ENCODE data around the gene MYO1E.
"Not testable (repeated sequence)": the region's sequence is repeated elsewhere in the genome, so short reads cannot be mapped to it uniquely, and the experiment has no call there.

Gene MYO1E

GRCh38 chr15:59346951-59347350 lies 25.7 kb downstream of the MYO1E start:
- TF ChIP-seq, protein P1, sequence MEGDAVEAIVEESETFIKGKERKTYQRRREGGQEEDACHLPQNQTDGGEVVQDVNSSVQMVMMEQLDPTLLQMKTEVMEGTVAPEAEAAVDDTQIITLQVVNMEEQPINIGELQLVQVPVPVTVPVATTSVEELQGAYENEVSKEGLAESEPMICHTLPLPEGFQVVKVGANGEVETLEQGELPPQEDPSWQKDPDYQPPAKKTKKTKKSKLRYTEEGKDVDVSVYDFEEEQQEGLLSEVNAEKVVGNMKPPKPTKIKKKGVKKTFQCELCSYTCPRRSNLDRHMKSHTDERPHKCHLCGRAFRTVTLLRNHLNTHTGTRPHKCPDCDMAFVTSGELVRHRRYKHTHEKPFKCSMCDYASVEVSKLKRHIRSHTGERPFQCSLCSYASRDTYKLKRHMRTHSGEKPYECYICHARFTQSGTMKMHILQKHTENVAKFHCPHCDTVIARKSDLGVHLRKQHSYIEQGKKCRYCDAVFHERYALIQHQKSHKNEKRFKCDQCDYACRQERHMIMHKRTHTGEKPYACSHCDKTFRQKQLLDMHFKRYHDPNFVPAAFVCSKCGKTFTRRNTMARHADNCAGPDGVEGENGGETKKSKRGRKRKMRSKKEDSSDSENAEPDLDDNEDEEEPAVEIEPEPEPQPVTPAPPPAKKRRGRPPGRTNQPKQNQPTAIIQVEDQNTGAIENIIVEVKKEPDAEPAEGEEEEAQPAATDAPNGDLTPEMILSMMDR (IDR thresholded peaks at IDR 0.05; ENCODE audit: unreplicated experiment in 3 of 3), result no peak
- Mint-ChIP-seq H3K9me3 (peaks cover 18% of the 10 kb centered on the region), H3K4me1 (peaks cover 10% of the 10 kb centered on the region), H3K36me3 (ENCODE audit: low read depth) (peaks cover 15% of the 10 kb centered on the region), H3K27me3 (ENCODE audit: low read depth) (peaks cover 4% of the 10 kb centered on the region), H3K4me3 (no peak overlapping the region), H3K27ac (no peak overlapping the region)

DNA sequence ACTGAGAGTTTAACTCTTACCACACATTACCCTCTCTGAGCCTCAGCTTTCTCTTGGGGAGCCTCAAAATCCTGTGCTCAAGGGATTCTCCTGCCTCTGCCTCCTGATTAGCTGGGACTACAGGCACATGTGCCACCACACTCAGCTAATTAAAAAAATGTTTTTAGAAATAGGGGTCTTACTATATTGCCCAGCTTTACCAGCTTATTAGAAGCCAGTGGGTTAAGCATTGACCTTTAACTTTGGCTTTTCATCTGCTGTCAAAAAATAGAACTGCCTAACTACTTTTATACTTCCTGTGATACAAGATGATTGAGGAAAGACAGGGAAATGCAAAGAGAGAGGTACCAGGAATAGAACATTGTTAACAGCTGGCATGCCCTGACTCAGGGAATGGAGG lies 27.3 kb downstream of the MYO1E start:
- TF ChIP-seq, protein P1 (IDR thresholded peaks at IDR 0.05; ENCODE audit: unreplicated experiment in 3 of 3), result no peak
- Mint-ChIP-seq H3K36me3 (ENCODE audit: low read depth) (peaks cover 17% of the 10 kb centered on the region), H3K4me1 (peaks cover 8% of the 10 kb centered on the region), H3K9me3 (peaks cover 19% of the 10 kb centered on the region), H3K27me3 (ENCODE audit: low read depth) (peaks cover 4% of the 10 kb centered on the region), H3K4me3 (no peak overlapping the region), H3K27ac (no peak overlapping the region)

DNA sequence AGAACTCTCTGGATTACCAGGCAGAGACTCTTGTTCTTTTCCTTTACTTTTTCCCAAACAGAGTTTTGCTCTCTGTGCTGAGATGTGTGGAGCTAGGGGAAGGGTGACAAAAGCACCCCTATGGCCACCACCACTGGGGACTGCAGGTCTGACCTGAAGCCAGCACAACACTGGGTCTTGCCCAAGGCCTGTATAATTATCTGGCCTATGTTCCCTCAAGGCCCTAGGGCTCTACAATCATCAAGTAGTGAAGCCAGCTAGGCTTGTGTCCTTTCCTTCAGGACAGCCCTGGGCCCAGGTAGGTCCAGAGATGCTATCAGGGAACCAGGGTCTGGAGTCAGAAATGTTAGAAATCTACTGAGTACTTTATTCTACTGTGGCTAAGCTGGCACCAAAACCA lies 28.4 kb downstream of the MYO1E start:
- TF ChIP-seq, protein P1 (IDR thresholded peaks at IDR 0.05; ENCODE audit: unreplicated experiment in 3 of 3), result no peak
- Mint-ChIP-seq H3K4me3 (no peak overlapping the region), H3K36me3 (ENCODE audit: low read depth) (peaks cover 17% of the 10 kb centered on the region), H3K27me3 (ENCODE audit: low read depth) (peaks cover 4% of the 10 kb centered on the region), H3K27ac (no peak overlapping the region), H3K9me3 (peaks cover 19% of the 10 kb centered on the region), H3K4me1 (peaks cover under 1% of the 10 kb centered on the region)

- Mint-ChIP-seq H3K4me3 (no peak overlapping the region), H3K4me1 (no peaks in the 10 kb centered on the region), H3K27ac (no peak overlapping the region), H3K9me3 (peaks cover 19% of the 10 kb centered on the region), H3K36me3 (ENCODE audit: low read depth) (peaks cover 17% of the 10 kb centered on the region), H3K27me3 (ENCODE audit: low read depth) (no peaks in the 10 kb centered on the region)
- TF ChIP-seq, protein P1 (IDR thresholded peaks at IDR 0.05; ENCODE audit: unreplicated experiment in 3 of 3), result no peak
Observed at GRCh38 chr15:59340325-59340724, 32.3 kb downstream of the MYO1E start.

- no peaks in the 10 kb centered on the region for H3K4me1 Mint-ChIP-seq
- TF ChIP-seq, protein P1 (IDR thresholded peaks at IDR 0.05; ENCODE audit: unreplicated experiment in 3 of 3), result no peak
- peaks cover 17% of the 10 kb centered on the region for H3K36me3 Mint-ChIP-seq (ENCODE audit: low read depth)
- H3K9me3 Mint-ChIP-seq, result peaks cover 19% of the 10 kb centered on the region
- no peaks in the 10 kb centered on the region for H3K27me3 Mint-ChIP-seq (ENCODE audit: low read depth)
- no peak overlapping the region for H3K4me3 Mint-ChIP-seq
- no peak overlapping the region for H3K27ac Mint-ChIP-seq
Observed at GRCh38 chr15:59339252-59339672, 33.4 kb downstream of the MYO1E start.

- H3K36me3 Mint-ChIP-seq (ENCODE audit: low read depth), result peaks cover 15% of the 10 kb centered on the region
- no peak overlapping the region for H3K27ac Mint-ChIP-seq
- no peak overlapping the region for H3K4me3 Mint-ChIP-seq
- H3K9me3 Mint-ChIP-seq, result peaks cover 14% of the 10 kb centered on the region
- no peaks in the 10 kb centered on the region for H3K4me1 Mint-ChIP-seq
- TF ChIP-seq, protein P1 (IDR thresholded peaks at IDR 0.05; ENCODE audit: unreplicated experiment in 3 of 3), result no peak
- no peaks in the 10 kb centered on the region for H3K27me3 Mint-ChIP-seq (ENCODE audit: low read depth)
Observed at GRCh38 chr15:59338414-59338813, 34.3 kb downstream of the MYO1E start.

GRCh38 chr15:59336725-59337124 lies 35.9 kb downstream of the MYO1E start:
- not testable (repeated sequence) for H3K27me3 Mint-ChIP-seq (ENCODE audit: low read depth); H3K4me1 Mint-ChIP-seq; H3K27ac Mint-ChIP-seq; H3K36me3 Mint-ChIP-seq (ENCODE audit: low read depth); H3K9me3 Mint-ChIP-seq; H3K4me3 Mint-ChIP-seq

Data from nephron (organoid).